Mesothelial cell of epicardium (in vitro differentiated cells): ENCODE measurements around the gene SCAPER. TPM values are rescaled to one million over a fixed set of nuclear protein-coding genes. Genes with fewer than 3 reads are reported as not detected.
"Not testable (repeated sequence)": the region's sequence is repeated elsewhere in the genome, so short reads cannot be mapped to it uniquely, and the experiment has no call there.

ENCODE experiments used
- DNase-seq, 2 experiments: peaks; one replicate each; pipeline ENCODE4 v3.0.0; 2021; ENCODE audit warnings: low spot score in 2 of 2; ENCODE audit not compliant: unreplicated experiment in 2 of 2
- H3K27ac Mint-ChIP-seq: 2 replicates; pipeline ENCODE4 v1.8.0; 2021; ENCODE audit warnings: mixed read lengths
- H3K27me3 Mint-ChIP-seq: 2 replicates; pipeline ENCODE4 v1.8.0; 2021; ENCODE audit warnings: low read depth, mixed read lengths
- H3K36me3 Mint-ChIP-seq: 2 replicates; pipeline ENCODE4 v1.8.0; 2021; ENCODE audit warnings: mixed read lengths
- H3K4me1 Mint-ChIP-seq: 2 replicates; pipeline ENCODE4 v1.8.0; 2021; ENCODE audit warnings: mixed read lengths
- H3K4me3 Mint-ChIP-seq: 2 replicates; pipeline ENCODE4 v1.8.0; 2021; ENCODE audit warnings: mild to moderate bottlenecking, moderate library complexity, mixed read lengths
- H3K9me3 Mint-ChIP-seq: 2 replicates; pipeline ENCODE4 v1.8.0; 2021; ENCODE audit warnings: mixed read lengths
- total RNA-seq: library from RNA; stranded (reverse); gene quantifications from 3 replicates; pipeline ENCODE4 v1.2.1, GENCODE V29; 2021
- TF ChIP-seq, protein P1 (sequence below): fragments of 200-600 bp; sonication (generic); IDR thresholded peaks from one replicate; pipeline ENCODE4 v1.5.0; 2021; ENCODE audit warnings: antibody characterized with exemption; ENCODE audit not compliant: unreplicated experiment

The SCAPER gene
- total RNA-seq, 1 donor from 2014 or later, result 35.9 TPM

GRCh38 chr15:76903251-76903681 lies 1.9 kb downstream of the SCAPER start:
- no peak for DNase-seq
- H3K9me3 Mint-ChIP-seq, result peaks cover 8% of the 10 kb centered on the region
- peaks cover 31% of the 10 kb centered on the region for H3K4me1 Mint-ChIP-seq
- TF ChIP-seq, protein P1, sequence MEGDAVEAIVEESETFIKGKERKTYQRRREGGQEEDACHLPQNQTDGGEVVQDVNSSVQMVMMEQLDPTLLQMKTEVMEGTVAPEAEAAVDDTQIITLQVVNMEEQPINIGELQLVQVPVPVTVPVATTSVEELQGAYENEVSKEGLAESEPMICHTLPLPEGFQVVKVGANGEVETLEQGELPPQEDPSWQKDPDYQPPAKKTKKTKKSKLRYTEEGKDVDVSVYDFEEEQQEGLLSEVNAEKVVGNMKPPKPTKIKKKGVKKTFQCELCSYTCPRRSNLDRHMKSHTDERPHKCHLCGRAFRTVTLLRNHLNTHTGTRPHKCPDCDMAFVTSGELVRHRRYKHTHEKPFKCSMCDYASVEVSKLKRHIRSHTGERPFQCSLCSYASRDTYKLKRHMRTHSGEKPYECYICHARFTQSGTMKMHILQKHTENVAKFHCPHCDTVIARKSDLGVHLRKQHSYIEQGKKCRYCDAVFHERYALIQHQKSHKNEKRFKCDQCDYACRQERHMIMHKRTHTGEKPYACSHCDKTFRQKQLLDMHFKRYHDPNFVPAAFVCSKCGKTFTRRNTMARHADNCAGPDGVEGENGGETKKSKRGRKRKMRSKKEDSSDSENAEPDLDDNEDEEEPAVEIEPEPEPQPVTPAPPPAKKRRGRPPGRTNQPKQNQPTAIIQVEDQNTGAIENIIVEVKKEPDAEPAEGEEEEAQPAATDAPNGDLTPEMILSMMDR, result no peak
- H3K4me3 Mint-ChIP-seq, result peak overlapping the region; percentile 93
- H3K27ac Mint-ChIP-seq, result peak overlapping the region; percentile 13
- peaks cover 13% of the 10 kb centered on the region for H3K36me3 Mint-ChIP-seq
- H3K27me3 Mint-ChIP-seq, result no peaks in the 10 kb centered on the region

- Mint-ChIP-seq H3K36me3 (peaks cover 21% of the 10 kb centered on the region), H3K9me3 (peaks cover 12% of the 10 kb centered on the region), H3K27ac (no peak overlapping the region), H3K4me3 (no peak overlapping the region), H3K4me1 (peaks cover 31% of the 10 kb centered on the region), H3K27me3 (no peaks in the 10 kb centered on the region)
- TF ChIP-seq, protein P1, result no peak
- no peak for DNase-seq
These were observed 3.2 kb downstream of the SCAPER start for GRCh38 chr15:76901965-76902364.

- not testable (repeated sequence) for DNase-seq, H3K27me3 Mint-ChIP-seq, H3K27ac Mint-ChIP-seq, H3K4me3 Mint-ChIP-seq
- H3K9me3 Mint-ChIP-seq, result peaks cover 13% of the 10 kb centered on the region
- peaks cover 27% of the 10 kb centered on the region for H3K36me3 Mint-ChIP-seq
- peaks cover 19% of the 10 kb centered on the region for H3K4me1 Mint-ChIP-seq
These were observed 5.2 kb downstream of the SCAPER start for GRCh38 chr15:76899931-76900310.

DNA sequence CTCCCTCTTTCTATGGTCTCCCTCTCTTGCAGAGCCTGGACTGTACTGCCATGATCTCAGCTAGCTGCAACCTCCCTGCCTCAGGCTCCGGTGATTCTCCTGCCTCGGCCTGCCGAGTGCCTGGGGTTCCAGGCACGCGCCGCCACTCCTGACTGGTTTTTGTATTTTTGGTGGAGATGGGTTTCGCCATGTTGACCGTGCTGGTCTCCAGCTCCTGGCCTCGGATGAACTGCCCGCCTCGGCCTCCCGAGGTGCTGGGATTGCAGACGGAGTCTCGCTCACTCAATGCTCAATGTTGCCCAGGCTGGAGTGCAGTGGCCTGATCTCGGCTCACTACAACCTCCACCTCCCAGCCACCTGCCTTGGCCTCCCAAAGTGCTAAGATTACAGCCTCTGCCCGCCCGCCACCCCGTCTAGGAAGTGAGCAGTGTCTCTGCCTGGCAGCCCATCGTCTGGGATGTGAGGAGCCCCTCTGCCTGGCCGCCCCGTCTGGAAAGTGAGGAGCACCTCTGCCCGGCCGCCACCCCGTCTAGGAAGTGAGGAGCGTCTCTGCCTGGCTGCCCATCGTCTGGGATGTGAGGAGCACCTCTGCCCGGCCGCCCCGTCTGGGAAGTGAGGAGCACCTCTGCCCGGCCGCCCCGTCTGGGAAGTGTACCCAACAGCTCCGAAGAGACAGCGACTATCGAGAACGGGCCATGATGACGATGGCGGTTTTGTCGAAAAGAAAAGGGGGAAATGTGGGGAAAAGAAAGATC lies 5.8 kb downstream of the SCAPER start:
- peaks cover 15% of the 10 kb centered on the region for H3K4me1 Mint-ChIP-seq
- not testable (repeated sequence) for H3K27me3 Mint-ChIP-seq, DNase-seq, H3K4me3 Mint-ChIP-seq, H3K27ac Mint-ChIP-seq
- H3K9me3 Mint-ChIP-seq, result peaks cover 18% of the 10 kb centered on the region
- peaks cover 31% of the 10 kb centered on the region for H3K36me3 Mint-ChIP-seq

DNA sequence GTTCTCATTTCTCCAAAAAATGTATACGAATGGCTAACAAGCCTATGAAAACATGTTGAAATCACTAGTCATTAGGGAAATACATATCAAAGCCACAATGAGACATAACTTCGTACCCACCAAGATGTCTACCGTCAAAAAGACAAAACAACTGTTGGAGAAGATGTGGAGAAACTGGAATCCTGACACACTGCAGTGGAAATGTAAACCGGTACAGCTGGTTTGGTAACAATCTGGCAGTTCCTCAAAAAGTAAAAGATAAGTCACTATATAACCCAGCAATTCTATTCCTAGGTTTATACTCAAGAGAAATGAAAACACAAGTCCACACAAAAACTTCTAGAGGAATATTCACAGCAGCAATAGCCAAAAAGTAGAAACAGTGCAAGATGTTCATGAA lies 7.0 kb downstream of the SCAPER start:
- Mint-ChIP-seq H3K4me3 (no peak overlapping the region), H3K36me3 (peaks cover 41% of the 10 kb centered on the region), H3K9me3 (peaks cover 27% of the 10 kb centered on the region), H3K27me3 (no peaks in the 10 kb centered on the region), H3K4me1 (peaks cover 3% of the 10 kb centered on the region), H3K27ac (no peak overlapping the region)
- TF ChIP-seq, protein P1, result no peak
- no peak for DNase-seq

- TF ChIP-seq, protein P1, result no peak
- H3K27ac Mint-ChIP-seq, result no peak overlapping the region
- DNase-seq, result no peak
- peaks cover 51% of the 10 kb centered on the region for H3K9me3 Mint-ChIP-seq
- no peak overlapping the region for H3K4me3 Mint-ChIP-seq
- H3K4me1 Mint-ChIP-seq, result no peaks in the 10 kb centered on the region
- H3K27me3 Mint-ChIP-seq, result no peaks in the 10 kb centered on the region
- peaks cover 64% of the 10 kb centered on the region for H3K36me3 Mint-ChIP-seq
These were observed 11.0 kb downstream of the SCAPER start for GRCh38 chr15:76894174-76894573.

GRCh38 chr15:76892836-76893235 lies 12.3 kb downstream of the SCAPER start:
- H3K27ac Mint-ChIP-seq, H3K27me3 Mint-ChIP-seq, H3K4me3 Mint-ChIP-seq, H3K4me1 Mint-ChIP-seq, DNase-seq: not testable (repeated sequence)
- Mint-ChIP-seq H3K9me3 (peaks cover 52% of the 10 kb centered on the region), H3K36me3 (peaks cover 64% of the 10 kb centered on the region)

DNA sequence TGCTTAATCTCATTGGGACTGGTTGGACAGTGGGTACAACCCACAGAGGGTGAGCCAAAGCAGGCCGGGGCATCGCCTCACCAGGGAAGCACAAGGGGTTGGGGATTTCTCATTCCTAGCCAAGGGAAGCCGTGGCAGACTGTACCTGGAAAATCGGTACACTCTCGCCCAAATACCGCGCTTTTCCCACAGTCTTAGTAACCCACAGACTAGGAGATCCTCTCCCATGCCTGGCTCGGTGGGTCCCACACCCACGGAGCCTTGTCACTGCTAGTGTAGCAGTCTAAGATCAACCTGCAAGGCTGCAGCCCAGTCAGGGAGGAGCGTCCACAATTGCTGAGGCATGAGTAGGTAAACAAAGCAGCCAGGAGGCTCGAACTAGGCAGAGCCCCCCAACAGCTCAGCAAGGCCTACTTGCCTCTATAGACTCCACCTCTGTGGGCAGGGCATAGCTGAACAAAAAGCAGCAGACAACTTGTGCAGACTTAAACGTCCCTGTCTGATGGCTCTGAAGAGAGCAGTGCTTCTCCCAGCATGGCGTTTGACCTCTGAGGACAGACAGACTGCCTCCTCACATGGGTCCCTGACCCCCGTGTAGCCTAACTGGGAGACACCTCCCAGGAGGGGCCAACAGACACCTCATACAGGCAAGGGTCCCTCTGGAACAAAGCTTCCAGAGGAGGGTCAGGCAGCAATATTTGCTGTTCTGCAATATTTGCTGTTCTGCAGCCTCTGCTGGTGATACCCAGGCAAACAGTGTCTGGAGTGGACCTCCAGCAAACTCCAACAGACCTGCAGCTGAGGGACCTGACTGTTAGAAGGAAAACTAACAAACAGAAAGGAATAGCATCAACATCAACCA lies 17.6 kb downstream of the SCAPER start:
- not testable (repeated sequence) for H3K27me3 Mint-ChIP-seq, H3K4me3 Mint-ChIP-seq, H3K4me1 Mint-ChIP-seq, DNase-seq, H3K27ac Mint-ChIP-seq
- peaks cover 51% of the 10 kb centered on the region for H3K36me3 Mint-ChIP-seq
- peaks cover 34% of the 10 kb centered on the region for H3K9me3 Mint-ChIP-seq
